DMS53 (cell line): ENCODE measurements around the gene DACT2.
"Not testable (repeated sequence)": the region's sequence is repeated elsewhere in the genome, so short reads cannot be mapped to it uniquely, and the experiment has no call there.

ENCODE experiments used
- DNase-seq: peaks from one replicate; lab custom pipeline; 2025; lab: John Stamatoyannopoulos, UW

The DACT2 gene

GRCh38 chr6:168320634-168321033, 1.1 kb upstream of the DACT2 start:
- no peak for DNase-seq

- peak; percentile 46 for DNase-seq
Observed at GRCh38 chr6:168318579-168319278, 848 bp downstream of the DACT2 start.

- DNase-seq: peak; percentile 58
Observed at GRCh38 chr6:168318090-168318489, 1.5 kb downstream of the DACT2 start.

GRCh38 chr6:168315596-168315995, 4.0 kb downstream of the DACT2 start:
- no peak for DNase-seq

GRCh38 chr6:168314948-168315347, 4.6 kb downstream of the DACT2 start:
- DNase-seq: no peak

GRCh38 chr6:168314021-168314420, 5.6 kb downstream of the DACT2 start:
- no peak for DNase-seq

GRCh38 chr6:168313431-168314011, 6.1 kb downstream of the DACT2 start:
- DNase-seq: no peak

GRCh38 chr6:168312125-168312507, 7.5 kb downstream of the DACT2 start:
- DNase-seq: not testable (repeated sequence)

- no peak for DNase-seq
Observed at GRCh38 chr6:168311410-168312124, 8.0 kb downstream of the DACT2 start.

- no peak for DNase-seq
Observed at GRCh38 chr6:168310945-168311344, 8.6 kb downstream of the DACT2 start.

GRCh38 chr6:168310403-168310802, 9.2 kb downstream of the DACT2 start:
- DNase-seq: no peak

- no peak for DNase-seq
Observed at GRCh38 chr6:168309997-168310396, 9.6 kb downstream of the DACT2 start.

GRCh38 chr6:168309183-168309582, 10.4 kb downstream of the DACT2 start:
- DNase-seq: no peak

GRCh38 chr6:168308390-168309144, 11.0 kb downstream of the DACT2 start:
- DNase-seq: no peak

- DNase-seq: no peak
Observed at GRCh38 chr6:168307695-168308021, 11.9 kb downstream of the DACT2 start.

- DNase-seq: no peak
Observed at GRCh38 chr6:168307015-168307694, 12.4 kb downstream of the DACT2 start.

GRCh38 chr6:168305863-168306262, 13.7 kb downstream of the DACT2 start:
- no peak for DNase-seq

GRCh38 chr6:168305096-168305749, 14.4 kb downstream of the DACT2 start:
- no peak for DNase-seq

- no peak for DNase-seq
Observed at GRCh38 chr6:168304752-168305015, 14.9 kb downstream of the DACT2 start.

- no peak for DNase-seq
Observed at GRCh38 chr6:168303982-168304751, 15.4 kb downstream of the DACT2 start.

- DNase-seq: peak; percentile 68
Observed at GRCh38 chr6:168302534-168302933, 17.0 kb downstream of the DACT2 start.
